ACHN (cell line): Measurements from ENCODE around the gene COX7B.
"Not testable (repeated sequence)": the region's sequence is repeated elsewhere in the genome, so short reads cannot be mapped to it uniquely, and the experiment has no call there.

Source experiments
- DNase-seq: peaks from one replicate; pipeline ENCODE4 v3.0.0-alpha.2; 2015
- in situ Hi-C: cut with HindIII; loops from 2 replicates; pipeline ENCODE4 v1.10.0; 2017; ENCODE audit warnings: low sequenced_read_pairs, low pct_ligation_motif_present, low pct_unique_long_range_greater_than_20kb

COX7B gene

DNA sequence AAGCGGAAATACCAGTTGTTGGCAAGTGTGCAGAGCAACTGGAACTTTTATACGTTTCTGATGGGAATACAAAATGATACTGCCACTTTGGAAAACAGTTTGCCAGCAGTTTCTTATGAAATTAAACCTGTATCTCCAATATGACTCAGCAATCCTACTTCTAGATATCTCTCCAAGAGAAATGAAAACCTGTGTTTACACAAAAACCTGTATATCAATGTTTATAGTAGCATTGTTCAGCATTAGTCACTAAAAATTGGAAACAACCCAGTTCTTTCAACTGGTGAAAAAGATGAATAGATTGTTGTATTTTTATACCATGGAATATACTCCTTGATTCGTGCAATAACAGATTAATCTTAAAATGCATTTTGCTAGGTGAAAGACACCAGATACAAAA lies 38.0 kb downstream of the COX7B start:
- DNase-seq: no peak
- in situ Hi-C loops: no loop called here

DNA sequence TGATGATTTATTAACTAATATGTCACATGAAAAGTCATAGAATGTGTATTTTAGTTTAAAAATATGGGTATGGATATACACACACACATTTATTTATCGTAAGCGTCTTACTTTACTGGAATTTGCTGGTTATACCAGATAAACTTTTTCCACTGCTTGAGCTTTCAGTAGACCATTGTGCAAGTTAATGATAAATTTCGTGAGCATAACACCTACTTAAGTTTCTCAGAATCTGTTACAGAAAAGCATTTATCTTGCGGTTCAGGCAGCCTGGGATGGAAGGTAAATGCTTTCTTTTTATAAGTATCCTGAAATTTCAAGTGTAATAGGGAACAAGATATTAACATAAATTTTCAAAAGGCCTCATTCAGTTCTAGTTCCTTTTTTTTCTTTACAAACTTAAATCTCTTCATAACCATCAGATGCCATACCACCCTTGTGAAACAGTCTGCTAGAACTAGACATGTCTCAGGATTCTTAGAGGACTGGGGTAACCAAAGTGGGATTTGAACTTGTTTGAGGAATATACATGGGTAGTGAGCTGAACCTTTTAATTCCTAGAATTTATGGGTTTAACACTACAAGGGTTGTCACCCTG lies 38.9 kb downstream of the COX7B start:
- DNase-seq: no peak
- in situ Hi-C loops: no loop called here

DNA sequence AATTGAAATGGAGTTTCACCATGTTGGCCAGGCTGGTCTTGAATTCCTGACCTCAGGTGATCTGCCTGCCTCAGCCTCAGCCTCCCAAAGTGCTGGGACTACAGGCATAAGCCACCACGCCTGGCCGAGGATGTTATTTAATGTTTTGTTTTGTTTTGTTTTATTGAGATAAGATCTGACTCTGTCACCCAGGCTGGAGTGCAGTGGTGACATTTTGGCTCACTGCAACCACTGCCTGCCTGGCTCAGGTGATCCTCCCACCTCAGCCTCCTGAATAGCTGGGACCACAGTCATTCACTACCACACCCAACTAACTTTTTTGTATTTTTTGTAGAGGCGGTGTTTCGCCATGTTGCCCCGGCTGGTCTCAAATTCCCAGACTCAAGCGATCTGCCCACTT lies 45.8 kb downstream of the COX7B start:
- in situ Hi-C loops, DNase-seq: not testable (repeated sequence)

DNA sequence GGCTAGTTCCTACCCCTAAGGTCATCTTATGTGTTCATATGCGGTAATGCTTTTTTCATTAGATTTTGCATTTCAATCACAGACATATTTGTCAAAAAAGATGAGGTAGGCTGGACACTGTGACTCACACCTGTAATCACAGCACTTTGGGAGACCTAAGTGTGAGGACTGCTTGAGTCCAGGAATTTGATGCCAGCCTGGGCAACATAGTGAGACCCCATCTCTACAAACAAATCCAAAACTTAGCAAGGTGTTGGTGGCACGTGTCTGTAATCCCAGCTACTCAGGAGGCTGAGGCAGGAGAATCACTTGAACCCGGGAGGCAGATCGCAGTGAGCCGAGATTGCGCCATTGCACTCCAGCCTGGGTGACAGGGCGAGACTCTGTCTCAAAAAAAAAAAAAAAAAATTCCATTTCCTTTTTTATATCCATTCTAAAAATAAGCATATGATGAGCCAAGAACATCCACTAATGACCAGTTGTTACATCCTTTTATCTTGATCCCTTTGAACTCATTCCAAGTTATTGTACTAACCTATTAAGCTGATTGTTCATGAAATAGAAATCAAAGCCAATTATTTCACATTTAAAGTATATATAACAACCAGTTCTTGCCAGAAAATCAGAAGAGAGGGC lies 46.8 kb downstream of the COX7B start:
- DNase-seq: no peak
- in situ Hi-C loops: no loop called here

DNA sequence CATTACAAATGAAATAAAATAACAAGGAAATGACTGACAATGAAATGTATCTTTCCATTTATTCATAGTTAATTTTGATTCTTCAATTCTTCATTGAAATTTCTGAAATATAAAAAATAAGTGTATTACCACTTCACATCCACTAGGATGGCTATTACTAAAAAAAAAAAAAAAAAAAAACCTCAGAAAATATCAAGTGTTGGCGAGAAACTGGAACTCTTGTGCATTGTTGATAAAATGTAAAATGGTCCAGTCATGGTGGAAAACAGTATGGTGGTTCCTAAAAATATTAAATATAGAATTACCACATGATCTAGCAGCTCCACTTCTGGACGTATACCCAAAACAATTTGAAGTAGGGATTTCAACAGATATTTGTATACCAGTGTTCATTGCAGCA lies 47.3 kb downstream of the COX7B start:
- no peak for DNase-seq
- in situ Hi-C loops: no loop called here

DNA sequence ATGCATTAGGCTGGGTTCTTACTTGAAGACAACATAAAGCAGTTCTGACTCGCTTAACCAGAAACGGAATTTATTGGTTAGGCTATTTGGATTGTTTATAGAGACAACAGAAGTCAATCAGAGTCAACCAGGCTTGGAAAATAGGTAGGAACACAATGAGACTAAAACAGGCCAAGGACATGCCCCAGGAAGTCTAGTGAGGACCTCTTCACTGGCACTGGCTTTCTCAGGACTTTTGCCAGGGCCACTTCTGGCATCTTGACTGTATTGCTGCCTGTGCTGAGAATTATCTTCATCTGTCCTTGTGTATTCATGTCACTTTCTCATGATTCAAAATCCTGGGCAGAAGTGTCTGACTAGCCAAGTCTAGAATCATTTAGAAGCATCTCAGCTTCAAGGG lies 50.6 kb downstream of the COX7B start:
- DNase-seq: no peak
- in situ Hi-C loops: no loop called here

DNA sequence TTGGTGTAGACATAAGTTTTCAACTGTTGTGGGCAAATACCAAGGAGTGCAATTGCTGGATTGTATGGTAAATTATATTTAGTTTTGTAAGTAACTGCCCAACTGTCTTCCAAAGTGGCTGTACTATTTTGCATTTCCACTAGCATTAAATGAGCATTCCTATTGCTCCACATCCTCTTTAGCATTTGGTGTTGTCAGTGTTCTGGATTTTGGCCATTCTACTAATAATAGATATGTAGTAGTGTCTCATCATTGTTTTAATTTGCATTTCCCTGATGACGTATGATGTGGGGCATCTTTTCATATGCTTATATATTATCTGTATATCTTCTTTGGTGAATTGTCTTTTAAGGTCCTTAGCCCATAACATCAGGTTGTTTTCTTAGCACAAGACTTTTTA lies 52.9 kb downstream of the COX7B start:
- in situ Hi-C loops: no loop called here

DNA sequence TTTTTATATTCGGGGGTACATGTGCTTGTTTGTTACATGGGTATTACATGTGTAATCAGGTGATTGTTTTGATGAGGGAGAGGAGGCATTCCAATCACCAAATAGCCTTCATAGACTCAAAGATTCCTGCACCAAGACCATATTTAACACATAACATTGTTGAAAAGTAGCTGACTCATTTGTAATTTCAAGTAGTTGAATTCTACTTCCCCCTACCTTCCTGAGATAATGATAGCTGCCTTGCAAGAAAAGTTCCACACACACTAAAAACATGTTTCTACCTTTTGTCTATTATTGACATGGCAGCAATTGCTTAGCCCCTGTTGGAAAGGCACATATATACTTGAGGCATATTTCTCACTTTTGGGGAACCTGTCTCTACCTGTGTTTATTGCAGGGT lies 54.0 kb downstream of the COX7B start:
- in situ Hi-C loops: no loop called here
- no peak for DNase-seq

More for the DNA sequence above, 52.9 kb downstream of the COX7B start:
- no peak for DNase-seq

DNA sequence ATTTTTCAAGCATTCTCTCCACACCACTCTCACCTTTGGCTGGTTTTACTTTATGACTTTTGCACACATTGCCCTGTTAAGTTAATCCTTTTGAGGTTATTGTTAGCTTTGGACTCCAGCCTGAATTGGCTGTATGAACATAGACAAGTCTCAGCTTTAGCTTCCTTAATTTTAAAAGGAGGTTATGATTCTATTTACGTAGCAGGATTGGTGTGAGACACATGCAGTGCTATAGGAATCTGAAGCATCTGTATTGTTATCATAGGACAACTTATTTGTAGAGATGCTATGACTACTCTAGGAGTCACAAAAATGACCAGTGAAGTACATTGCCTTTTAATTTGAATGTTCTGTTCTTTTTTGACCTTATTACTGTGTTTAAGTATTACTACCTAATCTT lies 54.4 kb downstream of the COX7B start:
- no peak for DNase-seq
- in situ Hi-C loops: no loop called here
